ENCODE measurements around the gene USP48.
"Not testable (repeated sequence)": the region's sequence is repeated elsewhere in the genome, so short reads cannot be mapped to it uniquely, and the experiment has no call there.

Gene USP48, protein sequence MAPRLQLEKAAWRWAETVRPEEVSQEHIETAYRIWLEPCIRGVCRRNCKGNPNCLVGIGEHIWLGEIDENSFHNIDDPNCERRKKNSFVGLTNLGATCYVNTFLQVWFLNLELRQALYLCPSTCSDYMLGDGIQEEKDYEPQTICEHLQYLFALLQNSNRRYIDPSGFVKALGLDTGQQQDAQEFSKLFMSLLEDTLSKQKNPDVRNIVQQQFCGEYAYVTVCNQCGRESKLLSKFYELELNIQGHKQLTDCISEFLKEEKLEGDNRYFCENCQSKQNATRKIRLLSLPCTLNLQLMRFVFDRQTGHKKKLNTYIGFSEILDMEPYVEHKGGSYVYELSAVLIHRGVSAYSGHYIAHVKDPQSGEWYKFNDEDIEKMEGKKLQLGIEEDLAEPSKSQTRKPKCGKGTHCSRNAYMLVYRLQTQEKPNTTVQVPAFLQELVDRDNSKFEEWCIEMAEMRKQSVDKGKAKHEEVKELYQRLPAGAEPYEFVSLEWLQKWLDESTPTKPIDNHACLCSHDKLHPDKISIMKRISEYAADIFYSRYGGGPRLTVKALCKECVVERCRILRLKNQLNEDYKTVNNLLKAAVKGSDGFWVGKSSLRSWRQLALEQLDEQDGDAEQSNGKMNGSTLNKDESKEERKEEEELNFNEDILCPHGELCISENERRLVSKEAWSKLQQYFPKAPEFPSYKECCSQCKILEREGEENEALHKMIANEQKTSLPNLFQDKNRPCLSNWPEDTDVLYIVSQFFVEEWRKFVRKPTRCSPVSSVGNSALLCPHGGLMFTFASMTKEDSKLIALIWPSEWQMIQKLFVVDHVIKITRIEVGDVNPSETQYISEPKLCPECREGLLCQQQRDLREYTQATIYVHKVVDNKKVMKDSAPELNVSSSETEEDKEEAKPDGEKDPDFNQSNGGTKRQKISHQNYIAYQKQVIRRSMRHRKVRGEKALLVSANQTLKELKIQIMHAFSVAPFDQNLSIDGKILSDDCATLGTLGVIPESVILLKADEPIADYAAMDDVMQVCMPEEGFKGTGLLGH

DNA sequence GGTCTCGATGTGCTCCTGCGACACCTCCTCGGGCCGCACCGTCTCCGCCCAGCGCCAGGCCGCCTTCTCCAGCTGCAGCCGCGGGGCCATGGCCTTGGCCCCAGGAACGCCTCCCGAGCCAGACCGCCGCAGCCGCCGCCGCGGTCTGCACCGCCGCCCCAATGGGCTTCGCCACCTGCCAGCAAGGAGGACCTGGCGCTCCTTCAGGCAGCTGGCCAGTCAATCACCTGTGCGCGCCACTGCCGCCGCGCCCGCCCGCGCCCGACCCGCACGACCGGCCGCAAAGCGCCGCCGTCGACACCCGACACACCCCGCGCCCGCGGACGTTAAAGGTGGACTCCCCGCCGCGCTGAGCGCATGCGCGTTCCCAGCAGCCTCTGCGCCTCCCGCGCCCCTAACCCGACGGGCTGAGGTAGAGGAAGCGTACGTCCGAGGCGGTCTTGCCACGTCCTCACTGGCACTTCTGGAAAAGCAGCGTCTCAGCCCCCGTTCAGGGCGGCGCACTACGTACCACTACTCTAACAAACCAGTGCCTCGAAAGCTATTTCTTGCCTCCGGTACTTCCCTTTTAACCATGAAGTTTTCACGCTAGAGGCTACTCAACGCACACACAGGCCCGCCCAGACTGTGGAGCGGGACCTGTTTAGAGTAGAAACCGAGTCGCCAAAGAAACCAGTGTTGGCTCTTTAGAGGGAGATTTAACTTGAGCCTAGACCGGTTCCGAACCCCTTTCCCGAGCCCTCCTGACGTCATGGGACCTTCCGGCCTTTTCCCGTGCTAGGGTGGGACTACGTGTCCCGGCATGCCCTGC, at the start of gene USP48:
USP48 (minus strand) TSS at position 282 of the 811 bp plus-strand sequence; CDS start at position 90, 192 bp downstream.
- peaks cover 4% of the 10 kb centered on the region for H3K4me1 ChIP-seq (ENCODE audit: insufficient read depth, low read length)
- H3K27me3 ChIP-seq (ENCODE audit: insufficient read depth, low read length) = no peaks in the 10 kb centered on the region
- no peaks in the 10 kb centered on the region for H3K36me3 ChIP-seq (ENCODE audit: insufficient read depth, low read length)
- peak within 1 kb of the TSS; percentile 68 for H3K4me3 ChIP-seq (ENCODE audit: low read length)
- peak within 1 kb of the TSS; percentile 69 for H2AFZ ChIP-seq (ENCODE audit: low read depth, low read length)
- no peaks in the 10 kb centered on the region for H3K9me3 ChIP-seq (ENCODE audit: low read length)

DNA sequence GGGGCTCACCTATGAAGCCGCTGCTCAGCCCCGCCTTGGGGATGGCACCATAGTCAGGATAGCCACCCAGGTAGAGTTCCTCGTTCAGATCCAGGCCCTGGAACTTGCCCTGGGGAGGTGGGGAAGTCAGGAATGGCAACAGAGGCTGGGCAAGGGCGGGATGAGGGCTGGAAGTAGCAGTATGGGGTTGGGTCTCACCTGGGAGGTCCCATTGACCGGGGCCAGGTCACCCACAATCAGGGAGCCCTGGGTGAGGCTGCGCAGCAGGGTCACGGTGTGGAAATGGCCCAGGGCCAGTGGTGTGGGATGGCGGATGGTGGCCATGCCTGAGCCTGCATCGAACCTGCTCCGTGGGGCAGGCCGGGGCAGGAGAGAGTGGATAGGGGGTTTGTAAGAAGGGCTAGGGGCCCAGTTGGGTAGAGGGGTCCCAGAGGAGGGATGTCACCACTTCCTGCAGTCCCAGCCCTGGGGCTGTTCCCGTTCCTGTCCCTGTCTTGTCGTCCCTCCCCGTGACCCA, 48.6 kb upstream of the USP48 start:
- H3K4me3 ChIP-seq (ENCODE audit: low read length) = no peak overlapping the region
- H3K27me3 ChIP-seq (ENCODE audit: insufficient read depth, low read length) = no peaks in the 10 kb centered on the region
- peaks cover 58% of the 10 kb centered on the region for H3K36me3 ChIP-seq (ENCODE audit: insufficient read depth, low read length)
- H3K9me3 ChIP-seq (ENCODE audit: low read length) = peaks cover 23% of the 10 kb centered on the region
- H2AFZ ChIP-seq (ENCODE audit: low read depth, low read length) = no peak overlapping the region
- H3K4me1 ChIP-seq (ENCODE audit: insufficient read depth, low read length) = no peaks in the 10 kb centered on the region

DNA sequence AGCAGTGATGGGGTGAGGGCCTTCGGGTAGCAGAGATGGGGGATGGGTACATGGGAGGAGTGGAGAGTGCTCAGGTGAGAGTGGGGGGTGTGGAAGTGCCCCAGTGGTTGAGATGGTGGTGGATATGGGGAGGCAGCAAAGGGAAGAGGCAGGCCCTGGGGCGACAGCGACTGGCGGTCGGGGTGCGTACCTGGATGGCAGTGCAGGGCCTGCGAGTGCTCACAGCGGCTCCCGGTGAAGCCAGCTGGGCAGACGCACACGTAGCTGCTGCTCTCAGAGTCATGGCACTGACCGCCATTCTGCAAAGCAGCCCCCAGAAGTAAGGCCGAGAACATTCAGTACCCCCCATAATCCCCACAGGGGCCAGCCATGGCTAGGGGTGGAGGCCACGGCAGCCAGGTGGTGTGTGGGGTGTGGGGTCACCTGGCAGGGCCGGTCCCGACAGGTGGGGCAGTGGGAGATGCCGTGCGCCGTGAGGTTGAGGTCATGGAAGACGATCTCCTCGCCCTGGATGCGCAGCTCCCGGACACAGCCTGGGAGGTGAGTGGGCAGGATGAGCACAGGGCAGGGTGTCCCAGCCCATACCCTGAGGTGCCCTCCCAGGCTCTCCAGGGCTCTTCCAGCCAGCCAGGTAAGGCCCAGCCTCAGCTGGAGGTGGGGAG, 48.0 kb upstream of the USP48 start:
- peaks cover 23% of the 10 kb centered on the region for H3K9me3 ChIP-seq (ENCODE audit: low read length)
- no peak overlapping the region for H2AFZ ChIP-seq (ENCODE audit: low read depth, low read length)
- peaks cover 55% of the 10 kb centered on the region for H3K36me3 ChIP-seq (ENCODE audit: insufficient read depth, low read length)
- no peaks in the 10 kb centered on the region for H3K4me1 ChIP-seq (ENCODE audit: insufficient read depth, low read length)
- H3K4me3 ChIP-seq (ENCODE audit: low read length) = no peak overlapping the region
- H3K27me3 ChIP-seq (ENCODE audit: insufficient read depth, low read length) = no peaks in the 10 kb centered on the region

DNA sequence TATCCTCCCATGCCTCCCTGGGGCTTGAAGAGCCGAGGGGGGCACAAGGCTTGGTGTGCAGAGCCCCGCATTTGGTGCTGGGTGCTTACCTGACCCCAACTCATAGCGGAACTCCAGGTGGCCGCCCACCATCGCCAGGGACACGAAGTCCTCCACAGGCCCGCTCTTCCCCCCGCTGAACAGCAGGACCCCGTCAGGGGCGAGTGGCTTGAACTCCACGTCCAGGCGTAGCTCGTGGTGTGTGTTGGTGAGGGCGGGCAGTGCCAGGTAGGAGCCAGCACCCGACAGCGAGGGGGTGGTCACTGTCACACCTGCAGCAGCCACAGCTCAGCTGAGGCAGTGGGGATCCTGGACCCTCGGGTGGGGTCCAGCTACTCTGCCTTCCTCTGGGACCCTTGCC, 46.3 kb upstream of the USP48 start:
- no peak overlapping the region for H2AFZ ChIP-seq (ENCODE audit: low read depth, low read length)
- no peak overlapping the region for H3K4me3 ChIP-seq (ENCODE audit: low read length)
- no peaks in the 10 kb centered on the region for H3K27me3 ChIP-seq (ENCODE audit: insufficient read depth, low read length)
- H3K9me3 ChIP-seq (ENCODE audit: low read length) = peaks cover 12% of the 10 kb centered on the region
- peaks cover 41% of the 10 kb centered on the region for H3K36me3 ChIP-seq (ENCODE audit: insufficient read depth, low read length)
- no peaks in the 10 kb centered on the region for H3K4me1 ChIP-seq (ENCODE audit: insufficient read depth, low read length)

DNA sequence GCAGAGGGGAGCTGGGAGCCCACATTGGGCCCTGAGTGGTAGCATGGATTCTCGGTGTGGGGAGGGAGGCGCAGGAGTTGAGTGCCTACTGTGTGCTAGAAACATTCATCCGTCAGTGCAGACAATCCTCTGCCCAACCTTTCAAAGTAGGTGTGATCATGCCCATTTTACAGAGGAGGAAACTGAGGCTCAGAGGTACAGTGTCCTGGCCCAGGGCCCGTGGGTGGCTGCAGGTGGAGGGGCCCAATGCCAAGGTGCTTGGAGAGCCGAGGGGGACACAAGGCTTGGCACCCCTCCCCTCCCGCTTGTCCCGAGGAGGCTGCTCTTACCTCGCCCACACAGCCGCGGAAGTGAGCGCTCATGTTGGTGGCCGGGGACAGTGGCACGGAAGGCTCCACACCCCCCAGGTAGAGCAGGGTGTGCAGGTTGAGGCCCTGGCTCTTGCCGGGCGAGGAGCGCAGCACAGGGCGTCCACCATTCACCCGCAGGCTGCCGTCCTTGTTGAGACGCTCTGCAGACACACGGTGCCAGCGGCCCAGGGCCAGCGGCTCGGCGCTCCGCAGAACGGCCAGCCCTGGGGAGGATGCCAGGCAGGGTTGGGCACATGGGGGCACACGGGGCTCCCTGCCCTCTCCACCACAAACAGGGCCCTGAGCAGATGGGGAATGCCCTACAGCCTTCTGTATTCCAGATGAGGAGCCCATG, 45.7 kb upstream of the USP48 start:
- no peak overlapping the region for H3K4me3 ChIP-seq (ENCODE audit: low read length)
- H2AFZ ChIP-seq (ENCODE audit: low read depth, low read length) = no peak overlapping the region
- H3K36me3 ChIP-seq (ENCODE audit: insufficient read depth, low read length) = peaks cover 35% of the 10 kb centered on the region
- H3K4me1 ChIP-seq (ENCODE audit: insufficient read depth, low read length) = no peaks in the 10 kb centered on the region
- peaks cover 6% of the 10 kb centered on the region for H3K9me3 ChIP-seq (ENCODE audit: low read length)
- no peaks in the 10 kb centered on the region for H3K27me3 ChIP-seq (ENCODE audit: insufficient read depth, low read length)

DNA sequence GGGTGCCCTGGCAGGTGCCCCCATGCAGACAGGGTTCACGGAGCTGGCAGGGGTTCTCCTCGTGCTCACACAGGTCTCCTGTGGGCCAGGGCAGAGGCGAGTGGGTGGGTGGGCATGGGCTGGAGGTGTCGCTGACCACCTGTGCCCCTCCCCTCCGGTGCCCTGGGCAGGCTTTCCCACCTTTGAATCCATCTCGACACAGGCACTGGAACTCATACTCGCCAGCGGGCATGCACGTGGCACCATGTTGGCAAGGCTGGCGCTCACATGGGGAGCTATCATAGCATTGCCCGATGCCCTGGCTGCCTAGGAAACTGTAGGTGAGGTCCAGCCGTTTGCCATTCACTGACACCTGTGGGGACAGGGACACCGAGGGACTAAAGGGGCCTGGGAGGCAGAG, 45.1 kb upstream of the USP48 start:
- Histone ChIP-seq H3K4me1 (ENCODE audit: insufficient read depth, low read length) (no peaks in the 10 kb centered on the region), H3K36me3 (ENCODE audit: insufficient read depth, low read length) (peaks cover 29% of the 10 kb centered on the region), H3K9me3 (ENCODE audit: low read length) (peaks cover under 1% of the 10 kb centered on the region), H3K4me3 (ENCODE audit: low read length) (no peak overlapping the region), H2AFZ (ENCODE audit: low read depth, low read length) (no peak overlapping the region), H3K27me3 (ENCODE audit: insufficient read depth, low read length) (no peaks in the 10 kb centered on the region)

DNA sequence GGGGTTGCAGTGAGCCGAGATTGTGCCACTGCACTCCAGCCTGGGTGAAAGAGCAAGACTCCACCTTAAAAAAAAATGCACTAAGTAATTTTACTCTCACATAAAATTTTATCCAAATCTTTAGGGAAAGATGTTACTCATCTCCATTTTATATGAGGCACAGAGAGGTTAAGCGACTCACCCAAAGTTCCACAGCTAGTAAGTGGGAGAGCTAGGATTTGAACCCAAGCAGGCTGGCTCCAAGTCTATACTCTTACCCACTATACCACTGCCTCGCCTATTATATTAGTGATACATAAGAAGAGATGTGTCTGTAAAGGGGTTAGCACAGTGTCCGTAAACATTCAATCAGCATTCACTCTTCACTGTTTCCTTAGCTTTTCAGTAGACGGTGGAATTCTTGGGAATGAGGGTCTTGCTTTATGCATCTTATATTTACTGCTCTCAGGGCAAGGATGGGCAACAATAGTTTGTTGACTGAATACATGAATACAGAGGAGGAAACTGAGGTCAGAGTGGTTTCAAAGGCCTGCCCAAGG, 44.3 kb upstream of the USP48 start:
- no peaks in the 10 kb centered on the region for H3K9me3 ChIP-seq (ENCODE audit: low read length)
- no peak overlapping the region for H2AFZ ChIP-seq (ENCODE audit: low read depth, low read length)
- H3K36me3 ChIP-seq (ENCODE audit: insufficient read depth, low read length) = peaks cover 28% of the 10 kb centered on the region
- no peak overlapping the region for H3K4me3 ChIP-seq (ENCODE audit: low read length)
- no peaks in the 10 kb centered on the region for H3K27me3 ChIP-seq (ENCODE audit: insufficient read depth, low read length)
- H3K4me1 ChIP-seq (ENCODE audit: insufficient read depth, low read length) = no peaks in the 10 kb centered on the region

DNA sequence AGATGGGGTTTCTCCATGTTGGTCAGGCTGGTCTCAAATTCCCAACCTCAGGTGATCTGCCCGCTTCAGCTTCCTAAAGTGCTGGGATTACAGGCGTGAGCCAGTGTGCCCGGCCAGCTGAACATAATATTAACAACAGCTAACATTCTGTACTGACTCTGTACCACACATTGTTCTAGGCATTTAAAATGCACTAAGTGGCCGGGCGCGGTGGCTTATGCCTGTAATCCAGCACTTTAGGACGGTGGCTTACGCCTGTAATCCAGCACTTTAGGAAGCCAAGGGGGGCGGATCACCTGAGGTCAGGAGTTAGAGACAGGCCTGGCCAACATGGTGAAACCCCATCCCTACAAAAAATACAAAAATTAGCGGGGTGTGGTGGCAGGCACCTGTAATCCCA, 43.7 kb upstream of the USP48 start:
- peaks cover 29% of the 10 kb centered on the region for H3K36me3 ChIP-seq (ENCODE audit: insufficient read depth, low read length)
- not testable (repeated sequence) for H3K4me1 ChIP-seq (ENCODE audit: insufficient read depth, low read length); H3K4me3 ChIP-seq (ENCODE audit: low read length); H2AFZ ChIP-seq (ENCODE audit: low read depth, low read length); H3K9me3 ChIP-seq (ENCODE audit: low read length); H3K27me3 ChIP-seq (ENCODE audit: insufficient read depth, low read length)

DNA sequence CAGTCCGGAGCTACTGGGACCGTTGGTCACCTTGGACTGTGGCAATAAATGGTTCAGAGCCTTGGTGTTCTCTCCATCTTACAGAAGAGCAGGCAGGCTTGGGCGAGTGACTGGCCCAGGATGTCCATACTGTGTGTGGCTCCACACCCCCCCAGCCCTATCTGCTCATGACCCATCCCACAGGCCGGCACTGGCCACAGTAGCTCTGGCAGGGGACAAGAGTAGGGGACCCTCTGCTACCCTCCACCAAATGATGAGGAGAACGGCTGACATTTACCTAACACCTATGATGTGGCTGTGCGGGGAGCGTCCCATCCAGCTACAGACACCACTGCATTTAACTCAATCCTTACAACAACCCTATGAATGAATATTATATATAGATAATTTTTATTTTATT, 42.4 kb upstream of the USP48 start:
- peaks cover 19% of the 10 kb centered on the region for H3K36me3 ChIP-seq (ENCODE audit: insufficient read depth, low read length)
- H3K9me3 ChIP-seq (ENCODE audit: low read length) = no peaks in the 10 kb centered on the region
- H3K27me3 ChIP-seq (ENCODE audit: insufficient read depth, low read length) = no peaks in the 10 kb centered on the region
- H2AFZ ChIP-seq (ENCODE audit: low read depth, low read length) = no peak overlapping the region
- H3K4me3 ChIP-seq (ENCODE audit: low read length) = no peak overlapping the region
- H3K4me1 ChIP-seq (ENCODE audit: insufficient read depth, low read length) = no peaks in the 10 kb centered on the region

DNA sequence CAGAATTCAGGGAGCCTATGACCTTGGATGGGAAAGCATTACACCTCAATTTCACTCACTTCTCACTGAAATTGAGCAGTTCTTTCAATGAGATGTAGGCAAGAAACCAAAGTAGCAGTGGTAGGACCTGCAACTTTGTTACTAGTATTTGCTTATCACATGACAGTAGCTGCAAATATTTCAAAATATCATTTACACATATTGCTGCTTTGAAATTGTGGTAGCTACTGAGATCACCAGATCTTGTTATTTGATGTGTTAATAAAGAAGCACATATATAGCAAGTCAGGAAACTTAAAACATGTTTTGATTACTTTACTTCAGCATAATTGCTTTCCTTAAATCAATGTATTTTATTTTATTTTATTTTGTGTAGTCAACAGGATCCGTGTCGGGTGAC, 42.0 kb upstream of the USP48 start:
- Histone ChIP-seq H3K36me3 (ENCODE audit: insufficient read depth, low read length) (peaks cover 19% of the 10 kb centered on the region), H3K4me1 (ENCODE audit: insufficient read depth, low read length) (no peaks in the 10 kb centered on the region), H3K4me3 (ENCODE audit: low read length) (no peak overlapping the region), H3K27me3 (ENCODE audit: insufficient read depth, low read length) (no peaks in the 10 kb centered on the region), H3K9me3 (ENCODE audit: low read length) (no peaks in the 10 kb centered on the region), H2AFZ (ENCODE audit: low read depth, low read length) (no peak overlapping the region)

DNA sequence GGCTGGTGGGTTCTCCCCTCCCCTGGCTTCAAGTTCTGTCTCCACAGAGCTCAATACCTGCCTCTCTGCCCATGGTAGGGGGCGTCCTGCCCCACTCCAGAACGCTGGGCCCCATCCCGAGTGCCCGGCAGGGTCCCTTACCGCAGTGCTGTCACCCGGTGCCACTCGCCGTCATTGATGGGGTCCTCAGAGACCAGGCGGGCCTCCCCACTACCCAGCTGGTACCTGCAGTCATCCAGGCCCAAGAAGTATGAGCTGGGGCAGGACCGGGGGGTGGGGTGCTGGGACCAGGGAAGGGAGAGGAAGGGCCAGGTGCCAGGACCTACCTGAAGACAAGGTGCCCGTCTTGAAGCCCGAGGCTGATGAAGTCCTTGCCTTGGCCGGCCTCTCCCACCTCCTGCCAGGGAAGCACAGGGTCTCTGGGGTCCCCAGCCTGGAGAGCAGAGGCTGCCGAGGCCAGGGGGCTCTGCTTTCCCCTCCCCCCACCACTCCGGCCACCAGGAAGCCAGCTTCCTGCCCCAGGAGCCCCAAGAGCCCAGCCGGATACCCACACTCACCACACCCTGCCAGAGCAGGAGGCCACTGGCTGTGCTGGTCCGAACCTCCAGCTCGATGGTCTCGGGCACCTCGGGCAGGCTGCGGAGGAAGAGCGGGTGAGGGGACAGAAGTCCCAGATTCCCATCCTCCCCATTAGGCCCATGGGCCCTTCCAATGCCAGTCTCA, 41.2 kb upstream of the USP48 start:
- Histone ChIP-seq H2AFZ (ENCODE audit: low read depth, low read length) (no peak overlapping the region), H3K9me3 (ENCODE audit: low read length) (no peaks in the 10 kb centered on the region), H3K4me3 (ENCODE audit: low read length) (no peak overlapping the region), H3K4me1 (ENCODE audit: insufficient read depth, low read length) (no peaks in the 10 kb centered on the region), H3K27me3 (ENCODE audit: insufficient read depth, low read length) (no peaks in the 10 kb centered on the region), H3K36me3 (ENCODE audit: insufficient read depth, low read length) (peaks cover 15% of the 10 kb centered on the region)
